HCT116 (cell line): ENCODE measurements around the gene PWWP2B.

Experiments
- CTCF ChIP-seq, 3 experiments: fragments of 200-600 bp in 1 of 3; sonication (generic) in 1 of 3; IDR thresholded peaks in 2 of 3; conservative IDR thresholded peaks in 1 of 3; 2 replicates each; pipeline ENCODE4 v1.5.1; 2012 to 2017; ENCODE audit warnings: low read depth in 2 of 3, low read length in 2 of 3, antibody characterized with exemption in 1 of 3, borderline replicate concordance in 1 of 3, control low read depth in 1 of 3, mild to moderate bottlenecking in 1 of 3, mixed read lengths in 1 of 3, mixed run types in 1 of 3, moderate library complexity in 1 of 3; ENCODE audit not compliant: insufficient read depth in 1 of 3
- EZH2 ChIP-seq: fragments of 200-600 bp; sonication (generic); IDR thresholded peaks from 2 replicates; pipeline ENCODE4 v1.6.1; 2017; ENCODE audit warnings: antibody characterized with exemption, mixed run types
- JUND ChIP-seq: IDR thresholded peaks from 2 replicates; pipeline ENCODE4 v1.6.1; 2012
- ZBTB33 ChIP-seq: IDR thresholded peaks from 2 replicates; pipeline ENCODE4 v1.6.1; 2011; ENCODE audit warnings: mild to moderate bottlenecking, low read length, moderate library complexity; ENCODE audit not compliant: insufficient replicate concordance; ENCODE audit errors: extremely low read depth

GRCh38 chr10:132410056-132410778 lies 13.2 kb downstream of the PWWP2B start:
- TF ChIP-seq CTCF (IDR thresholded peaks at IDR 0.05 in 2 of 3, conservative IDR thresholded peaks at IDR 0.05 in 1 of 3; ENCODE audit: borderline replicate concordance in 1 of 3, insufficient read depth in 1 of 3, low read depth in 2 of 3, low read length in 2 of 3) (no peak), EZH2 (no peak), ZBTB33 (no peak), JUND (no peak)
